OCI-M2 (cell line): ENCODE results near the gene IPCEF1.
"Not testable (repeated sequence)": the region's sequence is repeated elsewhere in the genome, so short reads cannot be mapped to it uniquely, and the experiment has no call there.

ENCODE experiments used
- DNase-seq: peaks from one replicate; lab custom pipeline; 2025; ENCODE audit not compliant: unreplicated experiment; lab: John Stamatoyannopoulos, UW

IPCEF1 gene

DNA sequence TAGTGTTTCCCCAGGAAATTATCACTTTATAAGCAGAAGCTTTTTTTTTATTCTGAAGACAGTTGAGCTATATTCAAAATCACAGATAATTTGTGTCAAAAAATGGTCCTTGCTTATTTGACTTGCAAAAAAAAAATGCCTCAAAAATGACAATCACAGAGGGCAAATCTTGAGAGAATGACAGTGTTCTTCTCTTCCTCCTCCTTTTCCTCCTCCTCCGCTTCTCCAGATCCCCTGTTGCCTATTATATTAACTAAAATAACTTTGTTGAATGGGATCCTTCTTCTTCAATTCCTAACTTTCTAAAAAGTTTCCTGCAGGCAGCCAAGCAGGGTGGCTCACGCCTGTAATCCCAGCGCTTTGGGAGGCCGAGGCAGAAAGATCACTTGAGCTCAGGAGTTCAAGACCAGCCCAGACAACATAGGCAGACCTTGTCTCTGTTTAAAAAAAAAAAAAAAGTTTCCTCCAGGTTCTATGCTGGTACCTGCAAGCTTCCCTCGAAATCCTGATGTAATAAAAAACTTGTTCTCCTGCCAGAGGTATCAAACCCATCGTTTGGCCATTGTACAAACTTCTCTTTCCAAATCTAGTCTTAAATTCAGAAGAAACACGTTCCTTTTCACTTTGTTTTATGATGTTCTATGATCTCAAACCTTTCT lies 128.6 kb downstream of the IPCEF1 start:
- DNase-seq: no peak

GRCh38 chr6:154226461-154226860 lies 130.1 kb downstream of the IPCEF1 start:
- no peak for DNase-seq

- no peak for DNase-seq
Measured at GRCh38 chr6:154223296-154223695, 133.3 kb downstream of the IPCEF1 start.

DNA sequence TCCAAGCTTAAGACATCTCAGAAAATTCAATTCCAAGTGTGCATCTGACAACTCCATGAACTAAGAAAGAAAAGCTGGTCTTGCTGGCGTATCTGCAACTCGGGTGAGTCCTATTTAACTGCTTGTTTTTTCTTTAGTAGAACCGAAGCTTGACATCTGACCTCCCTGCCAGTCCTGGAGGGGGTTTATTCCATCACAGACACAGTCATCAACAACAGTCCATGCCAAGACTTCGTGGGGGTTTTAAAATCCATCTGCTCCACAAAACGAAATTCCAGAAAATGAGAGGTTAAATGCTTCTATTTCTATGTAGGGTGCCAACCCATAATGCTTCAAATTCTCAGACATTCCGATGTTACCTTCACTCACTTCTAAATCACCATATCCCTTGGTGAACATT lies 133.9 kb downstream of the IPCEF1 start:
- no peak for DNase-seq

GRCh38 chr6:154219250-154219649 lies 137.4 kb downstream of the IPCEF1 start:
- no peak for DNase-seq

DNA sequence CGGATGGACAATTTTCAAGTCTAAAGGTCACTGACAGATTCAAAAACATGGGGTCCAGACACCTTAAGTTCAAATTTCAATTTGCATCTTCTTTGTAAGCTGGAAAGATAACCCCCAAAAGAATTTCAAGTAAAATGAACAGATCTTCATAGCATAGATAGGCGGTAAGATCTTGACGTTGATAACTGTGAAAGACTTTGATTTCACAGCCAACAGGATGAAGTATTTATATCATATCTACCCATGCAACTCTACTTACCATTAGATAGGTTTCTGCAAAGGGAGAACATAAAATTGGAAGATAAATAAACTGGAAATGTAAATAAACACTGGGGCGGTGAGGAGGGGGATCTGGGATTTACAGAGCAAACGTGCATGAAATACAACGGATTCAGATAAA lies 137.8 kb downstream of the IPCEF1 start:
- no peak for DNase-seq

DNA sequence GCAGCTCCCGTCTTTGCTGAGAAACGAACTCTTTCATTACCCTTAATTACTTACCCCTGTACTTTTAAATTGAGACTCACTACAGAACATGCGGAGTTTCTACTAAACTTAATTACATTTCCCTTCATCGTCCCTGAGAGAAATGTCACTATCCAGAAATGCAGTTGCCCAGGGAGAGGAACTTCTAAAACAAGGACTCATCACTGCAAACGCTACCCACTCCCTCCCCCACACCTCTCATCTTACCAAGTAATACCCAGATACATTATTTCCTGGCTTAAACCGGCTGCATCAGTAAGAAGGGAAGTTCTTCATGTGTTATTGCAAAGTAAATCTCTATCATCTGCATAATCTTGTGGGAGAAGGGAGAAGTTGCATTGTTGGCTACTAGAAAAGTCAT lies 138.3 kb downstream of the IPCEF1 start:
- no peak for DNase-seq

DNA sequence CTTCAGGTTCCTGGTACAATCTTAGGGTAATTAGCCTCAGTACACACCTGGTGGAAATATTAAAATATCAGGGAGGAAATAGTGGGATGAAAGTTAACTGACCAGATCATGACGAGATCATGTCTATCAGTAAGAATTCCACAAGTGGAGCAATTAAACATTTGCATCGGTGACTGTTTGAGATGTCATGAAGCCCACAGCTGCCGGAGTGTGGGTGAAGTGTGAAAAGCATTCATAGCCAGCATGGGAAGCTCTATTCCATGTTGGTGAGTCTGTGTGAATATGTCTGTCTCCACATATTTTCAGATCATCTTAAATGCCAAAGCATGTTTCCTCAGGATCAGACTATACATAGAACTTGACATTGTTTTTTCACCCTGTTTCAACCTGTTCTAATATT lies 142.8 kb downstream of the IPCEF1 start:
- no peak for DNase-seq

DNA sequence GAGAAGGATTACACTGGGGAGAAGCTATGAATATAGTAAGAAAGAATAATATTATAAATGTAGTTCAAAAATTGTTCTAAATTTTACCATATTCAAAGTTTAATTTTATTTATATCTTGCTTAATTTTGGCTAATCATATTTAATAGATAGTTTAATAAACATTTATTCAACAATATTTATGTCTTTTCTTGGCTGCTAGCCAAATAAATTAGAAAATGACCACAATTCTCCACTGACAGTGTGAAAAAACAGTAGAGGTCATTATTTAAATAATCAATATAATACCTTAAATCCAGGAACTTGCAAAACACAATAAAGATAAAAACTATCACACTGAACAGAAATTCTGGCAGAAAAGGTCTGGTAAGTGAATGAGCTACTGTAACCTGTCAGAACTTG lies 145.9 kb downstream of the IPCEF1 start:
- no peak for DNase-seq

DNA sequence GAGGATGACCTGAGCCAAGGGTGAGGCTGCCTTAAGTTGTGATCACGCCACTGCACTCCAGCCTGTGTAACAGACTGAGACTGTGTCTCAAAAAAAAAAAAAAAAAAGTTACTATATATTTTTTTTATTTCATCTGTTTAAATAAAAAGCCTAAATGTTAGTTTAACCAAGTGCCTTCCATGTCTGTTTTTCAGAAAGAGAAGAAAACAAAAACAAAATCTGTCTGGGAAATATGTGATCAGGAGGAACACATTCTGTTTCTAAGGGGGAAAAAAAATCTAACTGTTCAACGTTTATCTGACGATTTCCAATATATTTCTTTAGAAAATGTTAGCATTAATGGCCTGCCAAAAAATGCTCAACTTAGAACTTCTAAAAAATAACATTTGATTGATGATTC lies 147.0 kb downstream of the IPCEF1 start:
- DNase-seq: no peak

- DNase-seq: no peak
Measured at GRCh38 chr6:154206996-154207395, 149.6 kb downstream of the IPCEF1 start.

DNA sequence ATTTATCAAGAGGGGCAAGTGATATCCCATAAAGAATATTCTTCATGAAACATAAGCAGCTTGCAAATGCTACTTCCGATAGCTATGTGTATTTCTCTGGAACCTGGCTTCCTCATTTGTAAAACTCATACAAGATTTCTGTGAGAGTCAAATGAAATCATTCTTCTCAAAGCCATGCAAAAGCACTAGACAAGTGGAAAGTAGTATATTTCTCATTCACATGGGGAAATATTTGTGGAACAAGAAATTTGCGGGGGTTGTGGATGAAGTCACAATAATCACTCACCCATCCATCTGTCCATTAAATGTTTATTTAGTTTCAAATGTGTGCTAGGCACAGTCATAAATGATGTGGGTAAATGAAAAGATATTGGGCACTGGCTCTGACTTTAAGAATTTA lies 150.5 kb downstream of the IPCEF1 start:
- DNase-seq: no peak

GRCh38 chr6:154202958-154203357 lies 153.6 kb downstream of the IPCEF1 start:
- DNase-seq: no peak

DNA sequence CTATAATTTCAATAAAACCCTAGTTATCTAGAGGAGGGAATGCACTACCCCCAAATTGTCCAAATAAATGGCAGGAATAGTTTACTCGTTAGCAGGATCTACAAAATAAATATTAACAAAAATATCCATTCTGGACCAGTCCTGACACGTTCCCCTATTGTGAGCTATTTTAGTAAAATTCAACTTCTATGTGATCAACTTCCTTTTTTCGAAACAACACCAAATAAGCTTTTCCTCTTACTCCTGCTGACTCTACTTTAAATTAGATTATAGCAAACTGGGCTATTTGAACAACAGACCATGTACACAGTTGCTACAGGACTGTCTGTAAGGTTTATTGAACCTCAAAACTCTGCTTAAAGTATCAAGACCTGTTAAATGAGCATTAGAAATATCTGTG lies 154.3 kb downstream of the IPCEF1 start:
- no peak for DNase-seq

DNA sequence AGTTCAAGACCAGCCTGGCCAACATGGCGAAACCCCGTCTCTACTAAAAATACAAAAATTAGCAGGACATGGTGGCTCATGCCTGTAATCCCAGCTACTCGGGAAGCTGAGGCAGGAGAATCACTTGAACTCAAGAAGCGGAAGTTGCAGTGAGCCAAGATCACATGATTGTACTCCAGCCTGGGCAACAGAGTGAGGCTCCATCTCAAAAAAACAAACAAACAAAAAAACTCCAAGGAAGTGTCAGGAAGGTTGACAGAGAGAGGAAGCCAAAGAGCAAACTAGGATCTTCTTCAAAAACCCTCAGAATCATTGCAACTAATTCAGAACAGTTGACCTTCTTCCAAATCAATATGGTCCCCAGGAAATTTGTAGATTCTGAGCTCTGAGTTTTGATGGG lies 154.9 kb downstream of the IPCEF1 start:
- not testable (repeated sequence) for DNase-seq

DNA sequence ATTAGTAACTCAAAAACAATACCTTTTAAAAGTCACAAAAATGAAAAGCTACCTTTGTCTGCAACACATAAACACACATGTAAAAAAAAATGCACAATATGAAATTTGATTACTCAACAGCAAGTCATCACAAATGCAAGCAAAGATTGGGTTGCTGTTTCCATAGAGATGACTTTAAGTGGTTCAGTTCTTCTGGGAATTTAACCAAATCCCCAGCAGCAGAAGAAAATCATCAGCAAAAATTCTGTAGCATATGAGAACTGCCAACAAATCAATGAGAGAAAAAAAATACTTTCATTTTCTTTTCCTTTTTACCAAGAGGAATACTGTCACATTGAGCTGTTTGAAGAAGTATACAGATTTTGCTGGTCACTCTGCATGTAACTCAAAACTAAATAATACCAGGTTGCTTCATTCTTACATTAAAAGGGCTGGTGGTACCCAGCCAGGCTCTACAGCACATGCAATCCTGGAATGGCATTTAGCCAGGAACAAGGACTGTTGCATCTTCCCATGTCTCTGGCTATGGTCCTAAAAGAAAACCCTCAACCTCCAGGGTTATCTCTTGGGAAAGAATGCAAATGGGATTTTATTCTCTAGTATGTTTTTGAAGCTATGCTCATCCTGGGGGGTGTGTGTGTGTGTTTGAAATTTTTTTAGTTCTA lies 159.3 kb downstream of the IPCEF1 start:
- DNase-seq: no peak

- DNase-seq: no peak
Measured at GRCh38 chr6:154196333-154196885, 160.2 kb downstream of the IPCEF1 start.

DNA sequence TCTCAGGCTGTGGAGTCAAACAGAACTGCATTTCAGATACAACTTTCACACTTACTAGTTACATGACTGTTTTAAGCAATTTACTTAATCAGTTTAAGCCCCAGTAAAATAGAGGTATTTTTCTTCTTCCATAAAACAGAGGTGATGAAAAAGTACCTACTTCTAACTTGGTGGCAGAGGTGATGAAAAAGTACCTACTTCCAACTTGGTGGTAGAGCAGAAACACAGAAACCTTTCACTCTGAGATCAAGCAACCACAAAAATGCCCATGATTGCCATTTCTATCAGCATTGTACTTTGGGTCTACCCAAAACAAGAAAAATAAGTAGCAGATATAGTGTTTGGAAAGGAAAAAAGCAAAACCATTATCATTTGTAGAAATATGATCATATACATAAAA lies 168.9 kb downstream of the IPCEF1 start:
- DNase-seq: no peak

DNA sequence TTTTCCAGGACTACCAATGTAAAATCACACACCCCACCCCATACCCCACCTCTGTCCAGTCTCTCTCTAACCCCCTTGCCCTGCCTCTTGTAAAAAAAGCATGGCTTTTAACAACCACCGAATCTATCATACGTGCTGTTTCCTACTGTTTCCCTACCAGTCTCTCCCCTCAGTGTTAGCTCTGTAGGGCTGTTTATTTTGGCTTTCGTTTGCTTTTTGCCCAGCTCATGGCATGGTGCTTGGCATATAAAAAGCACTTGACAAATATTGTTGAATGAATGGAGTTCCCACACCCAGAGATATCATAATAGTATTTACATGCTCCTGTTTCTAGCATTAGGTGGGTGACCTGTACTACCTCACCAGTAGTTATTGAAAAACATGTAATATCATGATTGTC lies 169.4 kb downstream of the IPCEF1 start:
- no peak for DNase-seq

DNA sequence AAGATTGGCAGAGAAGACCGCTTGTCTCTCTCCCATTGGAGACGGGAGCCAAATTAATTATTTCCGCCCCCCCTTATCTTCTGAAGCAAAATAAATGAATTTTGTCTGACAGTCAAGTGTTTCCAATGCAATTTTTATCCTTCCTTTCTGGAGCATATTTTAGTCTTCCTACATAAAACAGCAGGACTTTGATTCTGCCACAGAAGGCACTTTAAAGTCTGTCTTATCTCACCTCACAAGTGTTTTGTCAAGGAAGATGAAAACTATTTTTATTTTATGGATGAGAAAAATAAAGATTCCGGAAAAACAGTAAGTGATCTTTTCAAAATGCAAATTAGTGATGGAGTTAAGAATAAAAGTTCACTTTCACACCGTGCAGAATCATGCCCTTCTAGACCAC lies 177.2 kb downstream of the IPCEF1 start:
- no peak for DNase-seq

GRCh38 chr6:154172393-154172792 lies 184.2 kb downstream of the IPCEF1 start:
- not testable (repeated sequence) for DNase-seq

DNA sequence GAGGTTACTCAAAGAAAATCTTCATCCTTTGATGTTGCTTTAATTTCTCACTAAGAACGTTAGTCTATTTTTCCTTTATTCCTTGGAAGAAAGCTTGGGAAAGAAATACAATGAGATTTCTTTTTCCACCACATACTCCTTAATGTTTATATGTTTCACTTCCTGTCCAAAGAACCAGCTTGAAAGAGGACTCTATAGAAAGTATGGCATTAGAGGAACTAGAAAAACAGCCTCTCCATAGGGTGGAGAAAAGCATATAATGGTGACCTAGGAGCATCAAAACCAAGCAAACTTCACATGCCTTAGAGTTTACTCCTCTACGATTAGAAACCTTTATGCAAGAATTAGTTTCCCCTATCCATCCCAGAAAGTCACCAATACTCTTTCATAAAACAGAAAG lies 186.5 kb downstream of the IPCEF1 start:
- DNase-seq: no peak
